CD14-positive monocyte (primary cell): Measurements from ENCODE around the gene ECSIT. TPM values are rescaled to one million over a fixed set of nuclear protein-coding genes. Genes with fewer than 3 reads are reported as not detected.

Experiments
- DNase-seq, 3 donors: peaks; one replicate each; pipeline ENCODE4 v3.0.0-alpha.2; 2011 to 2022
- H2AFZ ChIP-seq: 2 replicates; pipeline ENCODE4 v1.6.0; 2012; ENCODE audit warnings: mild to moderate bottlenecking, low read depth, low read length, inconsistent platforms; ENCODE audit not compliant: insufficient read depth, poor library complexity, severe bottlenecking
- H3K27ac ChIP-seq, 2 donors: 1 replicate in 1 of 2; 2 replicates in 1 of 2; pipeline ENCODE4 v1.5.1; 2012 to 2013; ENCODE audit warnings: low read length in 2 of 2, control low read depth in 1 of 2, inconsistent platforms in 1 of 2, low read depth in 1 of 2, mild to moderate bottlenecking in 1 of 2
- H3K27me3 ChIP-seq, 2 donors: one replicate each; pipeline versions ENCODE4 v1.6.0 to v1.6.1; 2011 to 2013; ENCODE audit warnings: low read length in 2 of 2; ENCODE audit not compliant: control insufficient read depth in 2 of 2, insufficient read depth in 2 of 2
- H3K36me3 ChIP-seq, 2 donors: replicated peaks in 1 of 2; 1 replicate in 1 of 2; 2 replicates in 1 of 2; pipeline versions ENCODE4 v1.5.1 to v1.6.1; 2012 to 2013; ENCODE audit warnings: low read length in 2 of 2, control low read depth in 1 of 2, inconsistent platforms in 1 of 2, mild to moderate bottlenecking in 1 of 2; ENCODE audit not compliant: insufficient read depth in 2 of 2, control insufficient read depth in 1 of 2
- H3K4me1 ChIP-seq, 2 donors: 1 replicate in 1 of 2; 2 replicates in 1 of 2; pipeline versions ENCODE4 v1.5.1 to v1.6.1; 2012 to 2013; ENCODE audit warnings: low read length in 2 of 2, control low read depth in 1 of 2, inconsistent platforms in 1 of 2, mild to moderate bottlenecking in 1 of 2, moderate library complexity in 1 of 2; ENCODE audit not compliant: insufficient read depth in 2 of 2, control insufficient read depth in 1 of 2
- H3K4me2 ChIP-seq: replicated peaks from 2 replicates; pipeline ENCODE3; 2012; ENCODE audit warnings: low read length, moderate library complexity, mild to moderate bottlenecking; ENCODE audit not compliant: poor library complexity, severe bottlenecking; ENCODE audit errors: extremely low read depth
- H3K4me3 ChIP-seq, 3 experiments: fragments of 200-600 bp in 1 of 3; sonication (generic) in 1 of 3; replicated peaks in 1 of 3; 1 replicate in 2 of 3; 2 replicates in 1 of 3; pipeline ENCODE4 v1.5.1; 2011 to 2013; ENCODE audit warnings: low read length in 3 of 3, mild to moderate bottlenecking in 3 of 3, control low read depth in 2 of 3, low read depth in 2 of 3, inconsistent platforms in 1 of 3, moderate library complexity in 1 of 3
- H3K79me2 ChIP-seq: 2 replicates; pipeline ENCODE4 v1.6.0; 2012; ENCODE audit warnings: mild to moderate bottlenecking, control low read depth, inconsistent platforms, low read length, moderate library complexity; ENCODE audit not compliant: insufficient read depth
- H3K9ac ChIP-seq: 2 replicates; pipeline ENCODE4 v1.6.0; 2017; ENCODE audit warnings: low read length, mild to moderate bottlenecking; ENCODE audit not compliant: insufficient read depth, poor library complexity, severe bottlenecking
- H3K9me3 ChIP-seq, 2 donors: replicated peaks in 1 of 2; 1 replicate in 1 of 2; 2 replicates in 1 of 2; pipeline versions ENCODE4 v1.5.1 to v1.6.1; 2012 to 2013; ENCODE audit warnings: low read length in 2 of 2, control low read depth in 1 of 2; ENCODE audit not compliant: control insufficient read depth in 1 of 2, insufficient read depth in 1 of 2
- H4K20me1 ChIP-seq: 2 replicates; pipeline ENCODE4 v1.6.0; 2012; ENCODE audit warnings: mild to moderate bottlenecking, low read length, control low read depth, moderate library complexity; ENCODE audit not compliant: insufficient read depth
- H3K27ac Mint-ChIP-seq, 7 donors: one replicate each; pipeline ENCODE4 v1.8.0; 2020; ENCODE audit warnings: mild to moderate bottlenecking in 7 of 7, mixed read lengths in 7 of 7, moderate library complexity in 6 of 7, inconsistent platforms in 2 of 7
- H3K27me3 Mint-ChIP-seq, 3 donors: one replicate each; pipeline ENCODE4 v1.8.0; 2021 to 2022; ENCODE audit warnings: low read depth in 3 of 3, mild to moderate bottlenecking in 3 of 3, mixed read lengths in 3 of 3, moderate library complexity in 3 of 3, inconsistent platforms in 1 of 3
- H3K36me3 Mint-ChIP-seq, 2 donors: one replicate each; pipeline ENCODE4 v1.8.0; 2020; ENCODE audit warnings: mixed read lengths in 2 of 2, inconsistent platforms in 1 of 2, mild to moderate bottlenecking in 1 of 2
- H3K4me1 Mint-ChIP-seq: one replicate; pipeline ENCODE4 v1.8.0; 2020; ENCODE audit warnings: mild to moderate bottlenecking, mixed read lengths
- H3K4me3 Mint-ChIP-seq, 2 donors: one replicate each; pipeline ENCODE4 v1.8.0; 2020; ENCODE audit warnings: mild to moderate bottlenecking in 2 of 2, mixed read lengths in 2 of 2, moderate library complexity in 1 of 2
- H3K9me3 Mint-ChIP-seq, 7 donors: one replicate each; pipeline ENCODE4 v1.8.0; 2020 to 2022; ENCODE audit warnings: mixed read lengths in 7 of 7, mild to moderate bottlenecking in 6 of 7, moderate library complexity in 6 of 7, inconsistent platforms in 2 of 7
- WGBS: methylation state at CpG from one replicate; pipeline ENCODE4 v1.1.5; 2013; ENCODE audit warnings: missing lambda C conversion rate; ENCODE audit not compliant: insufficient coverage; 5-methylcytosine and 5-hydroxymethylcytosine counted together
- intact Hi-C, 2 donors: fragments of 100-400 bp; cut with micrococcal nuclease; formaldehyde crosslinking; loops; one replicate each; pipeline versions ENCODE4 v1.15.0 to v1.15.1; 2023
- polyA plus RNA-seq, 3 donors: library from polyadenylated mRNA; depleted of rRNA in 1 of 3; unstranded in 2 of 3; stranded (reverse) in 1 of 3; fragments of 300-500 nt in 2 of 3; fragments of >200 nt in 1 of 3; fragmentation: Illumina TruSeq in 2 of 3; gene quantifications; 1 replicate in 2 of 3; 2 replicates in 1 of 3; pipeline ENCODE4 v1.2.3, GENCODE V29; 2012 to 2021
- TF ChIP-seq, protein P1 (sequence below): fragments of 200-600 bp; IDR thresholded peaks from one replicate; pipeline ENCODE4 v1.8.0; 2022; ENCODE audit warnings: antibody characterized with exemption, mild to moderate bottlenecking

The ECSIT gene
- polyA plus RNA-seq, 3 donors, result 26.4 to 31.6 (median 28.3) TPM

DNA sequence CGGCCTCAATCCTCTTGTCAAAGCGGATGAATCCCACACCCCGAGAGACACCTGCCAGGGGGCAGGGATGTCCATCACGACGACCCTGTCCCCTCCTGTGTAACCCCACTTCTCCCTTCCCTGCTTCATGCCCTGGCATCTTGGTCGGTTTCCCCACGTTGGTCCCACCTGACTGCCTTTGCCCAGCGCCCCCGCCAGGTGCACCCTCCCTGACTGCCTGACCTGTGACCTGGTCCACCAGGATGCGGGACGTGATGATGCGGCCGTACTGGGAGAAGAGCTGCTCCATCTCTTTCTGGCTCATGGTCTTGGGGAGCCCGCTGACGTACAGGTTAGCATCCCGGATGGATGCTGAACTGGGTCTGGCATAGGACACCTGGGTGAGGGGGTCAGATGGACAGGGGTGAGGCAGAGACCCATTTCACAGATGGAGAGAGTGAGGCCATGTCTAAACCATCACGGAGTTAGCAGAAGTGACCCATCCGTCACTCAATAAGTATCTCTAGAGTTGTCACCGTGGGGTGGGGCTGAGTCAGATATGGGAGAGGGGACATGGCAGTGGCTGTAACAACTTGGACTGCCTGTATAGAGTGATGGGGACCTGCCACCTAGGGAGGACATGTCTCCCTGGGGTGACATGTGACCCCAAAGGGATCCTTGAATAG lies 70.6 kb downstream of the ECSIT start:
- H3K4me1 ChIP-seq, result no peaks in the 10 kb centered on the region
- Mint-ChIP-seq H3K4me3 (peak overlapping the region in 1 of 2 donors; percentile 26), H3K36me3 (no peaks in the 10 kb centered on the region), H3K4me1 (no peaks in the 10 kb centered on the region), H3K27me3 (peaks cover 1 to 15% (median 11%) of the 10 kb centered on the region in 3 donors), H3K27ac (no peak overlapping the region), H3K9me3 (peaks cover 0 to 7% (median 0%) of the 10 kb centered on the region in 7 donors)
- H3K79me2 ChIP-seq, result no peaks in the 10 kb centered on the region
- no peak overlapping the region for H2AFZ ChIP-seq
- no peak for DNase-seq
- WGBS, result 91% methylated on average over 18 of the region's 19 CpGs
- TF ChIP-seq, protein P1, sequence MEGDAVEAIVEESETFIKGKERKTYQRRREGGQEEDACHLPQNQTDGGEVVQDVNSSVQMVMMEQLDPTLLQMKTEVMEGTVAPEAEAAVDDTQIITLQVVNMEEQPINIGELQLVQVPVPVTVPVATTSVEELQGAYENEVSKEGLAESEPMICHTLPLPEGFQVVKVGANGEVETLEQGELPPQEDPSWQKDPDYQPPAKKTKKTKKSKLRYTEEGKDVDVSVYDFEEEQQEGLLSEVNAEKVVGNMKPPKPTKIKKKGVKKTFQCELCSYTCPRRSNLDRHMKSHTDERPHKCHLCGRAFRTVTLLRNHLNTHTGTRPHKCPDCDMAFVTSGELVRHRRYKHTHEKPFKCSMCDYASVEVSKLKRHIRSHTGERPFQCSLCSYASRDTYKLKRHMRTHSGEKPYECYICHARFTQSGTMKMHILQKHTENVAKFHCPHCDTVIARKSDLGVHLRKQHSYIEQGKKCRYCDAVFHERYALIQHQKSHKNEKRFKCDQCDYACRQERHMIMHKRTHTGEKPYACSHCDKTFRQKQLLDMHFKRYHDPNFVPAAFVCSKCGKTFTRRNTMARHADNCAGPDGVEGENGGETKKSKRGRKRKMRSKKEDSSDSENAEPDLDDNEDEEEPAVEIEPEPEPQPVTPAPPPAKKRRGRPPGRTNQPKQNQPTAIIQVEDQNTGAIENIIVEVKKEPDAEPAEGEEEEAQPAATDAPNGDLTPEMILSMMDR, result no peak
- no peak overlapping the region for H3K4me3 ChIP-seq
- H3K36me3 ChIP-seq, result no peaks in the 10 kb centered on the region
- intact Hi-C loops, result no loop called here
- no peak overlapping the region for H3K4me2 ChIP-seq
- H3K9ac ChIP-seq, result no peak overlapping the region
- no peaks in the 10 kb centered on the region for H3K27me3 ChIP-seq
- no peaks in the 10 kb centered on the region for H3K9me3 ChIP-seq
- no peak overlapping the region for H3K27ac ChIP-seq
- no peaks in the 10 kb centered on the region for H4K20me1 ChIP-seq

DNA sequence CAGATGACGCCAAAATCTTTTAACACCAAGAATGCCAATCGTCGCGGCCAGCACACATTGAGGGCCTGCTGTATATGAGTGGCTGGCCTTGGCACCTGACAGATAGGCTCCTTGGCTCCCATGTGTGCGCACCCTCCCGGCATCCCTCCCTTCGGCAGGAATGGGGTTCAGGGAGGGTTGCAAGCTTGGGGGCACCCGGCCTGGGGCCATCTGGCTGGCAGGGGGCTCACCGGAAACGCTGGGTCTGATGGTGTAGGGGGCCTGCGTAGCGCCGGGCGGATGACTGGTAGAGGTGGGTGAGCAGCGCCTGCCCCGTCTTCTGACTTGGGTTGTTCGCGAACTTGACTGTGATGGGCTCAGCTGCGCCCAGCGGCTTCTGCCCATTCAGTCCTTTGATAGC lies 71.1 kb downstream of the ECSIT start:
- intact Hi-C loops, result no loop called here
- no peaks in the 10 kb centered on the region for H4K20me1 ChIP-seq
- H3K9me3 ChIP-seq, result no peaks in the 10 kb centered on the region
- Mint-ChIP-seq H3K4me1 (no peaks in the 10 kb centered on the region), H3K36me3 (no peaks in the 10 kb centered on the region), H3K4me3 (peak overlapping the region in 1 of 2 donors; percentile 26), H3K27me3 (peaks cover 1 to 15% (median 11%) of the 10 kb centered on the region in 3 donors), H3K27ac (no peak overlapping the region), H3K9me3 (peaks cover 0 to 7% (median 0%) of the 10 kb centered on the region in 7 donors)
- no peak overlapping the region for H3K4me2 ChIP-seq
- no peak overlapping the region for H3K4me3 ChIP-seq
- no peaks in the 10 kb centered on the region for H3K79me2 ChIP-seq
- WGBS, result 89% methylated on average over 12 of the region's 20 CpGs
- no peaks in the 10 kb centered on the region for H3K36me3 ChIP-seq
- H3K27me3 ChIP-seq, result no peaks in the 10 kb centered on the region
- no peak overlapping the region for H2AFZ ChIP-seq
- TF ChIP-seq, protein P1, result no peak
- H3K27ac ChIP-seq, result no peak overlapping the region
- no peak overlapping the region for H3K9ac ChIP-seq
- no peaks in the 10 kb centered on the region for H3K4me1 ChIP-seq
- DNase-seq, result no peak
